Mononuclear cell (primary cell): ENCODE data around the gene LITAF. TPM values are rescaled to one million over a fixed set of nuclear protein-coding genes. Genes with fewer than 3 reads are reported as not detected.
"Not testable (repeated sequence)": the region's sequence is repeated elsewhere in the genome, so short reads cannot be mapped to it uniquely, and the experiment has no call there.

Source experiments
- H3K27me3 ChIP-seq: 2 replicates; pipeline ENCODE4 v1.6.0; 2011; ENCODE audit warnings: low read length, control low read depth; ENCODE audit not compliant: insufficient read depth
- H3K4me1 ChIP-seq: 2 replicates; pipeline ENCODE4 v1.5.1; 2011; ENCODE audit warnings: mild to moderate bottlenecking, low read length, control low read depth; ENCODE audit not compliant: insufficient read depth
- H3K4me3 ChIP-seq: 2 replicates; pipeline ENCODE4 v1.5.1; 2011; ENCODE audit warnings: mild to moderate bottlenecking, low read length, moderate library complexity
- H3K9me3 ChIP-seq: 2 replicates; pipeline ENCODE4 v1.5.1; 2011; ENCODE audit warnings: low read depth, mild to moderate bottlenecking, control low read depth, low read length
- total RNA-seq: library from RNA; depleted of rRNA; stranded (reverse); fragments of >200 nt; gene quantifications from one replicate; pipeline ENCODE4 v1.2.3, GENCODE V29; 2012

LITAF gene
- total RNA-seq, 1 donor, result 169 TPM

DNA sequence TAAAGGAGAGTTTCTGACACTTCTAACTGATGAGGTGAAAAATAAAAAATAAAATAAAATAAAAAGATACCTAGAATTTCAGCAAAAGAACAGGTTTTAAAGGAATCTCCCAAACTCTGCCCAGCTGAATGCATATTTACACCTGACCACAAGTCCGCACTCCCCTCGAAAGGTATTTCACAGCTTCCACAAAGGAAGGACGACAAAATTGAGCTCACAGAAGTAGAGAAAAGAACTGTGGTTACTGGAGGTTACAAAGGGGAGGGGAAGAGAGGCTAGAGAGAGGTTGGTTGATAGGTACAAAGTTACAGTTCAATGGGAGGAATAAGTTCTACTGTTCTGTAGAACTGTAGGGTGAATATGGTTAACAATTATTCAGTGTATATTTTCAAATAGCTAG lies 5.0 kb downstream of the LITAF start:
- H3K27me3 ChIP-seq, result no peaks in the 10 kb centered on the region
- peaks cover 86% of the 10 kb centered on the region for H3K4me1 ChIP-seq
- no peak overlapping the region for H3K4me3 ChIP-seq
- H3K9me3 ChIP-seq, result no peaks in the 10 kb centered on the region

DNA sequence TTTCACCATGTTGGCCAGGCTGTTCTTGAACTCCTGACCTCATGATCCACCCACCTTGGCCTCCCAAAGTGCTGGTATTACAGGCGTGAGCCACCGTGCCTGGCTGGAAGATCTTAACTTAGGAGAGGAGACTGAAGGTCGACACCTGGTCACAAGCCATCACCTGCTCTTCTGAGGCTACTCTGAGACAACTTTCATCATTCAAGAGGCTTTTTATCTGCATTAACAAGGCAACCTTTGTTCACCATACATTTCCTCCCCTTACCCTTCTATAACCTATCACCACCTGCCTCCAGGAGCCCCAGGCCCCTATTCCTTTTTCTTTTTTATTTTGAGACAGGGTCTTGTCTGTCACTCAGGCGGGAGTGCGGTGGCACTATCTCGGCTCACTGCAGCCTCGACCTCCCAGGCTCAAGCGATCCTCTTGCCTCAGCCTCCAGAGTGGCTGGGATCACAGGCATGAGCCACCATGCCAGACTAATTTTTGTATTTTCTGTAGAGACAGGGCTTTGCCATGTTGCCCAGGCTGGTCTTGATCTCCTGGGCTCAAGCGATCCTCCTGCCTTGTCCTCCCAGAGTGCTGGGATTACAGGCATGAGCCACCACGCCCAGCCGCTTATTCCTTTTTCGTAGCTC lies 6.2 kb downstream of the LITAF start:
- no peak overlapping the region for H3K4me3 ChIP-seq
- peaks cover 90% of the 10 kb centered on the region for H3K4me1 ChIP-seq
- no peaks in the 10 kb centered on the region for H3K9me3 ChIP-seq
- H3K27me3 ChIP-seq, result no peaks in the 10 kb centered on the region

DNA sequence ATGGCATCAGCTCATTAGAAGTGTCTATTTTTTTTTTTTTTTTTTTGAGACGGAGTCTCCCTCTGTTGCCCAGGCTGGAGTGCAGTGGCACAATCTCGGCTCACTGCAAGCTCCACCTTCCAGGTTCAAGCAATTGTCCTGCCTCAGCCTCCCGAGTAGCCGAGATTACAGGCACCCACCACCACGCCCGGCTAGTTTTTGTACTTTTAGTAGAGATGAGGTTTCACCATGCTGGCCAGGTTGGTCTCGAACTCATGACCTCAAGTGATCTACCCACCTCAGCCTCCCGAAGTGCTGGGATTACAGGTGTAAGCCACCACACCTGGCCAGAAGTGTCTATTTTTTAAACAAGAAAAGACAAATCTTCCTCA lies 9.4 kb downstream of the LITAF start:
- not testable (repeated sequence) for H3K9me3 ChIP-seq, H3K27me3 ChIP-seq, H3K4me3 ChIP-seq
- peaks cover 87% of the 10 kb centered on the region for H3K4me1 ChIP-seq

DNA sequence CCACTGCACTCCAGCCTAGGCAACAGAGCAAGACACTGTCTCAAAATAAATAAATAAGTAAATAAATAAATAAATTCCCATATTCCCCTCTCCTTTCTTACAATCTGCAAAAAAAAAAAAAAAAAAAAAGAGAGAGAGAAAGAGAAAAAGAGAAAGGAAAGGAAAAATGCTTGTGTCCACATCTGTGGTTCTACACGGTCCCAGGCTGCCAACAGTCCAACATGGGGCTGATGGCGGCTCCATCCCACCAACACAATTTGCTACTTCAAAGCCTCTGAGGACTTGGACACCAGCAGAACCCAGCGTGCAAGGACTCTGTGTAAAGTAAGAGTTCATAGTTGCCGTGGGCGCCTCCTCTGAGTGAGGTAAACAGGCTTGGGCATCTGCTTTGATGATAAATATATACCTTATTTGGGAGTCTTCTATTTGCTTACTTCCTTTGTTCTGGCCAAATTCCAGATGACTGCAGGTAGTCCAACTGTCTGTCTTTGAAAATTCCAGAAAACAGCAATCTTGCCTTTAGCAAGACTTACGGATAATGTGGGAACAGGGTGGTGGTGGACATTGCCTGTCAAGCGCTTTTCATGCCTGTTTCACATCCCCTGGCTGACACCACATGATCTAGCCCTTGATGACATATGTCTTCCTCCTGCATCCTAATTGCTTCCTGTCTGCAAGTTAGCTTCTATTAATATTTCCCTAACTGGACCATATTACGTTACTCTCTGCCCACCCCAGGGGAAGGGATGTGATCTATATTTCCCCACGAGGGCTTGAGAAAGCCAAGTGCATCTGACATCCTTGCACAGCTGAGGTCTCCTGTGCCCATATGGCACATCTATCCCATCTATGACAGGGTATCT lies 10.1 kb downstream of the LITAF start:
- H3K4me3 ChIP-seq, result no peak overlapping the region

DNA sequence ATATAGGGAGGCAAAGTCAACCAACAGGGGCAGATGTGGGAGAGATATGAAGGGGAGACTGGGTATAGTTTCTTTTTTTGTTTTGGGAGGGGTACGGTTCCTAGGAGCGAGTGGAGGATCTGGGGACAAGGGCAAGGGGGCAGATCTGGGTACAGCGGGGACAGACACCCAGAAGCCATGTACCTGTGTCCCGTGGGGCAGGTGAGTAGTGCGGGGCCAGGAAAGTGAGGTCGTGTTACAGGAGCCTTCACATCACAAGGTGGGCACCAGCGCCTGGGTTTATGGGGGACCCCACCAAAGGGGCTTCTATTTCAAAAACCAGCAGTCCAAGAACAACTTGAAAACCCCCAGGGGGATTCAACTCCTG lies 11.5 kb downstream of the LITAF start:
- Histone ChIP-seq H3K9me3 (no peaks in the 10 kb centered on the region), H3K27me3 (no peaks in the 10 kb centered on the region), H3K4me3 (no peak overlapping the region), H3K4me1 (peaks cover 91% of the 10 kb centered on the region)

More for the DNA sequence above, 10.1 kb downstream of the LITAF start:
- H3K4me1 ChIP-seq, result peaks cover 91% of the 10 kb centered on the region
- H3K27me3 ChIP-seq, result no peaks in the 10 kb centered on the region
- H3K9me3 ChIP-seq, result no peaks in the 10 kb centered on the region

DNA sequence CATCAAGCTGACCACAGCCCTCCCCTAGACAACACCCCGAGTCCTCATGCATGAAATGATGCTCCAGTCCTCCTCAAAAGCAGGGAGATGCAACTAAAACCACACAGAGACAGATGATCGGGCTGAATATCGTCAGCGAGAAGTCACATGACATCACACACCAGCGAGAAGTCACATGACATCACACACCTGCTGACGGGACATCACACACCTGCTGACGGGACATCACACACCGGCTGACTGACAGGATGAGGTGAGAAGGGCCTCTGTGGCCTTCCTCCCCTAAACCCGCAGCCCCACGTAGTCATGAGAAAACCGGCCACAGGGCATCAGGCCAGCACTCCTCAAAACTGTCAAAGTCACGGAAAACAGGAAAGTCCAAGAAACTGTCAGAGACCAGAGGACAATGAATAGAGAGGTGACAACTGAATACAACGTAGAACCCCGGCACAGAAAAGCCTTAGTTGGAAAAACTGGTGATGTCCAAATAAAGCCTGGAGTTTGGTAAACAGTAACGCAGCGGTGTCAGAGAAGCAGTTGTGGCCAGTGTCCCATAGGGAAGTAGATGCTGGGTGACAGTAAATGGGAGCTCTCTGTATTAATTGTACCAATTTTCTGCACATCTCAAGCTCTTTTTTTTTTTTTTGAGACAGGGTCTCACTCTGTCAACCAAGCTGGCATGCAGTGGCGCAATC lies 14.3 kb downstream of the LITAF start:
- Histone ChIP-seq H3K4me3 (no peak overlapping the region), H3K4me1 (peaks cover 81% of the 10 kb centered on the region), H3K9me3 (no peaks in the 10 kb centered on the region), H3K27me3 (no peaks in the 10 kb centered on the region)

DNA sequence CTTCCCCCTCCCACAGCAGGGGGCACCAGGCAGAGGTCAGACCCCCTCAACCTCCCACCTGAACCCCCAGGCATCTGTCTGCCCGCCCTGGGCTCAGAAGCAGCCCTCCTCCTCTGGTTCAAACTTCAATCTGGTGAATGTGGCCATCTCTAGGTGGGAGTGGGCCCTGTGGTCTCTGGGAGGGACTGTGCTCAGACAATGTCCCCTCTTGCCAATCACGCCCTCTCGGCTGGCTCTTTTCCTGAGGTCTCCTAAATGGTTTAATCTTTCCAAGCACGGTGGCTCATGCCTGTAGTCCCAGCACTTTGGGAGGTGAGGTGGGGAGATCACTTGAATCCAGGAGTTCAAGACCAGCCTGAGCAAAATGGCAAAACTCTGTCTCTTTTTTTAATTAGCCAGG lies 15.2 kb downstream of the LITAF start:
- Histone ChIP-seq H3K4me1 (peaks cover 77% of the 10 kb centered on the region), H3K27me3 (no peaks in the 10 kb centered on the region), H3K9me3 (no peaks in the 10 kb centered on the region), H3K4me3 (no peak overlapping the region)

DNA sequence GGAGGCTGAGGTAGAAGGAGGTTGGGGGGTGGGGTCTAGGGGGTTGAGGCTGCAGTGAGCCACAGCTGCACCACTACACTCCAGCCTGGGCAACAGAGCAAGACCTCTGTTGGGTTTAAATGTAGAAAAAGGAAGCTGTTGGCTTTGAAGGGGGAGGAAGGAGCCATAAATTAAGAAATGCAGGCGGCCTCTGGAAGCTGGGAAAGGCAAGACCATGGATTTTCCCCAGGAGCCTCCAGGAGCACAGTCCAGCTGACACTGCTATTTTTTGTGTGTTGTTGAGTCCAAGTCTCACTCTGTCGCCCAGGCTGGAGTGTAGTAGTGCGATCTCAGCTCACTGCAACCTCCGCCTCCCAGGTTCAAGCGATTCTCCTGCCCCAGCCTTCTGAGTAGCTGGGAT lies 15.9 kb downstream of the LITAF start:
- peaks cover 75% of the 10 kb centered on the region for H3K4me1 ChIP-seq
- no peaks in the 10 kb centered on the region for H3K9me3 ChIP-seq
- no peak overlapping the region for H3K4me3 ChIP-seq
- no peaks in the 10 kb centered on the region for H3K27me3 ChIP-seq

DNA sequence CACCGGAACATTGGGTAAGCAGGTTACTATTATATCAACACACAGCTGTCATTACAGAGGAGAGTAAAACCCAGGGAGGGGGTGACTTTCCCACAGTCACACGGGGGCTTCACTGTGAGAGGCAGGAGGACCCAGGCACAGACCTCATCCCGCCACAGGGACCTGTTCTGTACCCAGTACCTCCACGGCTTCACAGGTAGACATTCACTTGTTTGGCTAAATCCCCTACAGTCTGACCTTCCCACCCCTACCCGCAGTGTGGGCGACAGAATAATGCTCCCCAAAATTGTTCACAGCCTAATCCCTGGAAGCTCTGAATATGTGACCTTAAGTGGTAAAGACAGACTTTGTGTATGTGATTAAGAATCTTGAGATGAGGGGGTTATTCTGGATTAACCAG lies 16.5 kb downstream of the LITAF start:
- Histone ChIP-seq H3K27me3 (no peaks in the 10 kb centered on the region), H3K4me3 (no peak overlapping the region), H3K9me3 (no peaks in the 10 kb centered on the region), H3K4me1 (peaks cover 73% of the 10 kb centered on the region)

DNA sequence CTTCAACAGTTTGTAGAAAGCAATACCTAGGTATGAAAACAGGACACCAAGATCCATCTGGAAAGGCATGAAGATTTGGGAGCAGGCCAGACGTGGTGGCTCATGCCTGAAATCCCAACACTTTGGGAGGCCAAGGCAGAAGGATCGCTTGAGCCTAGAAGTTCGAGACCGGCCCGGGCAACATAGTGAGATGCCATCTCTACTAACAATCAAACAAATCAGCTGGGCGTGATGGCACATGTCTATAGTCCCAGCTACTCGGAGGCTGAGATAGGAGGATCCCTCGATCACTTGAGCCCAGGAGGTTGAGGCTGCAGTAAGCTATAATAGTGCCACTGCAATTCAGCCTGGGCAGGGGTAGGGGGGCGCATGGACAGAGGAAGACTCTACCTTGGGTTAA lies 20.3 kb downstream of the LITAF start:
- Histone ChIP-seq H3K4me1 (peaks cover 74% of the 10 kb centered on the region), H3K4me3 (no peak overlapping the region), H3K27me3 (no peaks in the 10 kb centered on the region), H3K9me3 (no peaks in the 10 kb centered on the region)

DNA sequence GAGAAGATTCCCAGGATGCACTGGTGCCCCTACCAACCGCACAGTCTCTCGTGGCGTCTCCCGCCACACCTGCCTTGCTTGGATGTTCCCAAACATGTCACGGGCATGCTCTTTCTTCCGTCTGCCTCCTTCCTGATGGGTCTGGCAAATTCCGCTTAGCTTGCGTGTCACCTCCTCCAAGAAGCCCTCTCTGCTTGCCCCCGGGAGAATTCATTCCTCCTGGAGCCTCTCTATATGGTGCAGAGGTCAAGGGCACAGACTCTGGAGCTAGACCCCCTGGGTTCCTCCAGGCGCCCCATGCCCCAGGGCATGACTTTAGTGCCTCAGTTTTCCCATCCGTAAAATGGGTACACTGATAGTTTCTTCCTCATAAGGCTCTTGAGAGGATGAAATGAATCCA lies 21.1 kb downstream of the LITAF start:
- Histone ChIP-seq H3K27me3 (no peaks in the 10 kb centered on the region), H3K4me1 (peaks cover 73% of the 10 kb centered on the region), H3K4me3 (no peak overlapping the region), H3K9me3 (no peaks in the 10 kb centered on the region)

DNA sequence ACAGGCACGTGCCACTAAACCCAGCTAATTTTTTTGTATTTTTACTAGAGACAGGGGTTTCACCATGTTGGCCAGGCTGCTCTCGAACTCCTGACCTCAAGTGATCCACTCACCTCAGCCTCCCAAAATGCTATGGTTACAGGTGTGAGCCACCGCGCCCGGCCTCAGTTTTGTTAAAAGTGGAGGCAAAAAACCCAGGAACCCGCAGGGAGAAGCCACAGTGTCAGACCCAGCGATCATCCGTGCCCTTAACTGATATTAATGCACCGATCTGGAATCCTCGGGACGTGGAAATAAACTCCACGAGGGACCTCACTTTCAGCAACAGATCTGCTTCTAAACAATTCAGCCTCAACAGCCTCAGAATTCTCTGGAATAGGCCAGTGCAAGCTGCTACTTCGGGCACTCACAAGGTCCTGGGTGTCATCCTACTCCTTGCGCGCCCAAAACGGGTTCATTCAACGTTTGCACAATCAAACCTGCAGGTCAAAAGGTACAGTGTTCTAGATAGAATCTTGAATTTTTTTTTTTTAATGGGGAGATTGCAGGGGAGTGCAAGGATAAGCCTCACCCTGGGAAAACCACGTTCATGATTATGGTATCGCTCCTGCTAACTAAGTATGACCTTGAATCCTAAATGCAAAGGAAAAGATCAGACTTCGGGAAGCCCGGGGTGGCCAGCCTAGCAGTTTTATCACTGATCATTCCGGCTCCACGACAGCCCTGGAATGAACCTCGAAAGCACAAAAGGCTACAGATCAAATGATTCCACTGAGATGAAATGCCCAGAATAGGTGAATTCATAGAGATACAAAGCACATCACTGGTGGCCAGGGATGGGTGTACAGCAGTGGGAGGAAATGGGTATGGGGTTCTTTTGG lies 22.4 kb downstream of the LITAF start:
- Histone ChIP-seq H3K9me3 (no peaks in the 10 kb centered on the region), H3K4me1 (peaks cover 75% of the 10 kb centered on the region), H3K4me3 (no peak overlapping the region), H3K27me3 (no peaks in the 10 kb centered on the region)

DNA sequence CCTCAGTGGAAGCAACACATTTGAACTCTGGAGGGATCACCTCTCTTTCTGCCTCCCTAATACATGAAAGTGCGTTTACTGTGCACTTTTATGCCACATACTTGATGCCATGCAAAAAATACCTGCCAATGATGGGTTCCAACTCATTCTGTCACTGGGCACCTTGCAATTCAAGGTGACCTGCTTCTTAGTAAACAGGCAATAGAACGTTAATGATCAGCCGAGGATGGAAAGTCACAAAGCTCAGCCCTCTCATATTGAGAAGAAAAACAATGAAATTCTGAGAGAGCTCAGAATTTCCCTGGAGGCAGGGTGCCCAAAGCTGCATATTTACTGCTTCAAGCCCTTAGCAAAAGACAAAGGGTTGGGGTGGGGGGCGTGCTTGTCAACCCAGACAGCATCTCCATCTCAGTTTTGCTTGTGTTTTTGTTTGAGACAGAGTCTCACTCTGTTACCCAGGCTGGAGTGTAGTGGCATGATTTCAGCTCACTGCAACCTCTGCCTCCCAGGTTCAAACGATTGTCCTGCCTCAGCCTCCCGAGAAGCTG lies 23.2 kb downstream of the LITAF start:
- Histone ChIP-seq H3K27me3 (no peaks in the 10 kb centered on the region), H3K4me3 (no peak overlapping the region), H3K4me1 (peaks cover 80% of the 10 kb centered on the region), H3K9me3 (no peaks in the 10 kb centered on the region)

DNA sequence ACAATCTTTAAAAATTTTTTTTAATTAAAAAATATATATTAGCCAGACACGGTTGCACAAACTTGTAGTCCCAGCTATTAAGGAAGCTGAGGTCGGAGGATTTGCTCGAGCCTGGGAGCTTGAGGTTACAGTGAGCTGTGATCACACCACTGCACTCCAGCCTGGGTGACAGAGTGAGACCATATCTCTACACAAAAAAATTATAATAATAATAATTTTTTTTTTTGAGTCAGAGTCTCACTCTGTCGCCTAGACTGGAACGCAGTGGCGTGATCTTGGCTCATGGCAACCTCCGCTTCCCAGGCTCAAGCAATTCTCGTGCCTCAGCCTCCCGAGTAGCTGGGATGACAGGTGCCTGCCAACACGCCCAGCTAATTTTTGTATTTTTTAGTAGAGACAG lies 23.8 kb downstream of the LITAF start:
- Histone ChIP-seq H3K9me3 (no peaks in the 10 kb centered on the region), H3K27me3 (no peaks in the 10 kb centered on the region), H3K4me1 (peaks cover 80% of the 10 kb centered on the region), H3K4me3 (no peak overlapping the region)
